ENCODE data around the gene GLRX2.
A peak's percentile ranks its signal among the peaks of the same experiment; 100 is the strongest.

GLRX2 gene, protein sequence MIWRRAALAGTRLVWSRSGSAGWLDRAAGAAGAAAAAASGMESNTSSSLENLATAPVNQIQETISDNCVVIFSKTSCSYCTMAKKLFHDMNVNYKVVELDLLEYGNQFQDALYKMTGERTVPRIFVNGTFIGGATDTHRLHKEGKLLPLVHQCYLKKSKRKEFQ

DNA sequence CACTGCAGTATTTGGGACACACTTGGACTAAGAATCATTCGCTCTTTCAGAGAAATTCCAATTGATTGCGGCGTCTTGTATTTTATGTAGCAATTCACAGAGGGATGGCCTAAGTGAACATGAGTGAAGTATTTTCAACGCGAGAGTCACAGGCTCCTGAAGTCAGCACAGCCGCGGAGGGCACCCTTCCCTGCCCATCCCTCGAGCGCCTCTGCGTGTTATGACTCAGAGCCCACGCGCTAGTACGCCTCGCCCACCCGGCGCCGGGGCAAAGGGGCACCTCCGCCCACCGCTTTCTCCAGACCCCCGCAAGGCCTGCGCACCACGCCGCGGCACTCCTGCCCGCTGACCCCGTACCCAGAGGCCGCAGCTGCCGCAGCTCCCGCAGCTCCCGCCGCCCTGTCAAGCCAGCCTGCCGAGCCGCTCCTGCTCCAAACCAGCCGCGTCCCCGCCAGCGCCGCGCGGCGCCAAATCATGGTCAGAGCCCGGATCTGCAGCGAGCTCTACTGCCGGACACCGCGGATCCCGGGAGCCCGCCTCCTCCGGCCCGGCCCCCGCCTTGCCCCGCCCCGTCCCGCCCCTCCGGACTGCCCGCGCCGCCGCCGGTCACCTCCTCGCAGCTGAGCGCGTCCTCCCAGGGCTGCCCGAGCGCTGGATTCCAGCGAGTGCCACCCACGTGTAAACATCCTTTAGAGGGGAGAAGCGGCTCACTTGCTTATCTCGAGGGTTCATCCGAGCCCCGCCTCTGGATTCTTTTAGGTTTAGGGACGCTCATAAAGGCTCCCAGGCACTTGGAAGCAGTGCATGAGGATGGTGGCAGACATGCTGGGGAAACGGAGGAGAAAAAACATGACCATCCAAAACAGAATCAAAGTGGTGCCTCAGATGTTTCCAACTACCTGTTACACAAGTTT, at the start of gene GLRX2:
GLRX2 (minus strand) TSS at position 508 of the 914 bp plus-strand sequence; CDS start at position 476, 32 bp downstream.
- Mint-ChIP-seq H3K27ac (peak within 1 kb of the TSS; percentile 78), H3K4me1 (ENCODE audit: low read depth) (peaks cover 15% of the 10 kb centered on the region), H3K27me3 (ENCODE audit: low read depth) (peaks cover 10% of the 10 kb centered on the region), H3K36me3 (ENCODE audit: low read depth) (no peaks in the 10 kb centered on the region), H3K4me3 (peak within 1 kb of the TSS; percentile 91), H3K9me3 (no peaks in the 10 kb centered on the region)

GRCh38 chr1:193144999-193145398, 39.8 kb upstream of the GLRX2 start:
- H3K9me3 Mint-ChIP-seq: no peaks in the 10 kb centered on the region
- peaks cover 13% of the 10 kb centered on the region for H3K4me1 Mint-ChIP-seq (ENCODE audit: low read depth)
- H3K27ac Mint-ChIP-seq: no peak overlapping the region
- no peak overlapping the region for H3K4me3 Mint-ChIP-seq
- no peaks in the 10 kb centered on the region for H3K27me3 Mint-ChIP-seq (ENCODE audit: low read depth)
- H3K36me3 Mint-ChIP-seq (ENCODE audit: low read depth): peaks cover 31% of the 10 kb centered on the region

DNA sequence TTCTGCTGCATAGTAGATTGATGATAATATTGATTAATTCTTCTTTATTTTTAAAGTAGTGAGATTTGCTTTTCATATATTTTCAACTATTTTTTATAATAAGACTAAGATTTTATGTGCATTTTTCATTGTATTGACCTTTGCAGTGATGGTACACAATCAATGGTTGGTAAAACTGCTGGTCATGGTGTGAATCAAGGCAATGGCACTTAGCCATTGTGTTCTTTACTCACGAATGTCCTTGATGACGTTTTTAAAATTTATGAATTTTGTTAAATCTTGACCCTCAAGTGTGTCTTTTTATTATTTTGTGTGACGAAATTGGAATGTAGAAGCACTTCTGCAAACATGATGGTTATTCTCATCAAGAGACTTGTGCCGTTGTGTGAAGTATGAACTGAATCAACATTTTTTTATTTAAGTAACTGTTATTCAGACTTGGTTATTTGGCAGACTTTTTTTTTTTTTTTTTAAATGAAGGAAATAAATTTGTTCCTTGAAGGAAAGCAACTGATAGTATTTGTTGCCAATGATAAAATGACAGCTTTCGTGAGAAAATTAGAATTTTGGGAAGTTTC, 39.2 kb upstream of the GLRX2 start:
- H3K27me3 Mint-ChIP-seq (ENCODE audit: low read depth): no peaks in the 10 kb centered on the region
- H3K4me3 Mint-ChIP-seq: no peak overlapping the region
- H3K27ac Mint-ChIP-seq: no peak overlapping the region
- peaks cover 14% of the 10 kb centered on the region for H3K4me1 Mint-ChIP-seq (ENCODE audit: low read depth)
- H3K9me3 Mint-ChIP-seq: no peaks in the 10 kb centered on the region
- peaks cover 36% of the 10 kb centered on the region for H3K36me3 Mint-ChIP-seq (ENCODE audit: low read depth)

DNA sequence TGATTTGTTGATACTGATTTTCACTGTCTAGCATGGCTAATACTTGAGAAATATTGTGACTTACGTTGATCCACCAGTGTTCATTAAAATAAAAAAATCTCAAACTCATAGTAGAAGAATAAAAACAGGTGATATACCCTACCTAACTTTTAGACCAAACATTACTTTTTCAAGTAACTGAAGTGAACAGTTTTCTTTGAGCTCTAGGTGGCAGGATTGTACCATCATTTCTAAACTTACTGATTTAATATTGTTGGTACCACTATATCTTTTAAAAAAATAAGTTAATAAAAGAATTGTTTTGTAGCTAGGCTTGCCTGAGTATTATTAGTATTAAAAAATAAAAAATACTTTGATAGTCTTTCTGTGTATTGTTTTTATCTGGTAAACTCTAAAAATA, 38.1 kb upstream of the GLRX2 start:
- Mint-ChIP-seq H3K36me3 (ENCODE audit: low read depth) (peaks cover 41% of the 10 kb centered on the region), H3K27me3 (ENCODE audit: low read depth) (no peaks in the 10 kb centered on the region), H3K27ac (no peak overlapping the region), H3K9me3 (no peaks in the 10 kb centered on the region), H3K4me3 (no peak overlapping the region), H3K4me1 (ENCODE audit: low read depth) (peaks cover 15% of the 10 kb centered on the region)

DNA sequence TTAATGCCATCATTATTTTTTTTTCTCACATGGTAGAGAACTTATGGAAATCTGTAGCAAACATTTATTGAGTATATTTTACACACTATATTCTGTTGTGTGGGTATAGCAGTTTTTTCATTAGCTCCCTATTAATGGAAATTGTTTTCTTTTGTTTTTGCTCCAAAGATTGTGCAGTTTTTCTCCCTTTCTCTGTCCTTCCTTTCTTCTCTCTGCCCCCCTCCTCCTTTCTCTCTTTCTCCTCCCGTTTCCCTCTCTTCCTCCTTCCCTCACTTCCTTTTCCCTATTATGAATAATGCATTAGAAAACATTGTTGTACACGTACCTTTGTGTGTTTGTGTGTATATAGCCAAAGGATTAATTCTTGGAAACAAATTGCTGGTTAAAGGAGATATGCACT, 37.2 kb upstream of the GLRX2 start:
- Mint-ChIP-seq H3K9me3 (no peaks in the 10 kb centered on the region), H3K4me1 (ENCODE audit: low read depth) (peaks cover 16% of the 10 kb centered on the region), H3K4me3 (no peak overlapping the region), H3K27ac (no peak overlapping the region), H3K36me3 (ENCODE audit: low read depth) (peaks cover 46% of the 10 kb centered on the region), H3K27me3 (ENCODE audit: low read depth) (no peaks in the 10 kb centered on the region)

DNA sequence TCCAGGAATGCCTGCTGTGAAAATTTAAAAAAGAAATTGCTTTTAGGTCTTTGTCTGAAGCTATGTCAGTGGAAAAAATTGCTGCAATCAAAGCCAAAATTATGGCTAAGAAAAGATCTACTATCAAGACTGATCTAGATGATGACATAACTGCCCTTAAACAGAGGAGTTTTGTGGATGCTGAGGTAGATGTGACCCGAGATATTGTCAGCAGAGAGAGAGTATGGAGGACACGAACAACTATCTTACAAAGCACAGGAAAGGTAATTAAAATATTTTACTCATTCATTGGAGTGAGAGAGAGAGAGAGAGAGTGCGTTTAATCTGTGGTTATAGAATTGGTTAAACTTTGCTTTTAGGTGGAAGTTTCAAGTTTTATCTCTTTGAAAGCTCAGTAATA, 36.6 kb upstream of the GLRX2 start:
- no peak overlapping the region for H3K27ac Mint-ChIP-seq
- no peaks in the 10 kb centered on the region for H3K9me3 Mint-ChIP-seq
- H3K4me3 Mint-ChIP-seq: no peak overlapping the region
- H3K4me1 Mint-ChIP-seq (ENCODE audit: low read depth): peaks cover 16% of the 10 kb centered on the region
- H3K27me3 Mint-ChIP-seq (ENCODE audit: low read depth): no peaks in the 10 kb centered on the region
- H3K36me3 Mint-ChIP-seq (ENCODE audit: low read depth): peaks cover 51% of the 10 kb centered on the region

- Mint-ChIP-seq H3K4me1 (ENCODE audit: low read depth) (peaks cover 16% of the 10 kb centered on the region), H3K36me3 (ENCODE audit: low read depth) (peaks cover 50% of the 10 kb centered on the region), H3K9me3 (no peaks in the 10 kb centered on the region)
Measured at GRCh38 chr1:193140254-193140653, 35.0 kb upstream of the GLRX2 start.

GRCh38 chr1:193131266-193131860, 26.1 kb upstream of the GLRX2 start:
- Mint-ChIP-seq H3K27ac (peak overlapping the region; percentile 23), H3K4me3 (no peak overlapping the region), H3K9me3 (no peaks in the 10 kb centered on the region), H3K4me1 (ENCODE audit: low read depth) (peaks cover 23% of the 10 kb centered on the region), H3K36me3 (ENCODE audit: low read depth) (peaks cover 36% of the 10 kb centered on the region), H3K27me3 (ENCODE audit: low read depth) (no peaks in the 10 kb centered on the region)

More at GRCh38 chr1:193140254-193140653, 35.0 kb upstream of the GLRX2 start:
- Mint-ChIP-seq H3K27ac (no peak overlapping the region), H3K4me3 (no peak overlapping the region), H3K27me3 (ENCODE audit: low read depth) (no peaks in the 10 kb centered on the region)

DNA sequence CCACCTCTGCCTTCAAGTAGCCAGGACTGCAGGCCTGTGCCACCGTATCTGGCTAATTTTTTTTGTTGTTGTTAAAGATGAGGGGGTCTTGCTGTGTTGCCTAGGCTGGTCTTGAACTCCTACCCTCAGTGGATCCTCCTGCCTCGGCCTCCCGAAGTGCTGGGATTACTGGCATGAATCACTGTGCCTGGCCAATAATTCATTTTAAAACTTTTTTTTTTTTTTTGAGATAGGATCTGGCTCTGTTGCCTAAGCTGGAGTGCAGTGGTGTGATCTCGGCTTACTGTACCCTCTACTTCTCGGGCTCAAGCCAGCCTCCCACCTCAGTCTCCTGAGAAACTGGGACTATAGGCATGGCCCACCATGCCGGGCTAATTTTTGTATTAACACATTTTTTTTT, 20.2 kb upstream of the GLRX2 start:
- Mint-ChIP-seq H3K9me3 (no peaks in the 10 kb centered on the region), H3K36me3 (ENCODE audit: low read depth) (peaks cover 12% of the 10 kb centered on the region), H3K4me3 (no peak overlapping the region), H3K4me1 (ENCODE audit: low read depth) (peaks cover 36% of the 10 kb centered on the region), H3K27ac (no peak overlapping the region), H3K27me3 (ENCODE audit: low read depth) (peaks cover 3% of the 10 kb centered on the region)

GRCh38 chr1:193123751-193124150, 18.5 kb upstream of the GLRX2 start:
- peaks cover 10% of the 10 kb centered on the region for H3K36me3 Mint-ChIP-seq (ENCODE audit: low read depth)
- H3K27ac Mint-ChIP-seq: peak overlapping the region; percentile 43
- H3K4me1 Mint-ChIP-seq (ENCODE audit: low read depth): peaks cover 40% of the 10 kb centered on the region
- H3K9me3 Mint-ChIP-seq: no peaks in the 10 kb centered on the region
- peaks cover 9% of the 10 kb centered on the region for H3K27me3 Mint-ChIP-seq (ENCODE audit: low read depth)
- peak overlapping the region; percentile 95 for H3K4me3 Mint-ChIP-seq

GRCh38 chr1:193121616-193122593, 16.7 kb upstream of the GLRX2 start, which contains the start of gene CDC73:
CDC73 (plus strand) TSS chr1:193122031; CDS start chr1:193122201, 170 bp downstream.
- peaks cover 9% of the 10 kb centered on the region for H3K27me3 Mint-ChIP-seq (ENCODE audit: low read depth)
- peaks cover 10% of the 10 kb centered on the region for H3K36me3 Mint-ChIP-seq (ENCODE audit: low read depth)
- H3K9me3 Mint-ChIP-seq: no peaks in the 10 kb centered on the region
- H3K27ac Mint-ChIP-seq: peak within 1 kb of the TSS; percentile 96
- peak within 1 kb of the TSS; percentile 95 for H3K4me3 Mint-ChIP-seq
- H3K4me1 Mint-ChIP-seq (ENCODE audit: low read depth): peaks cover 41% of the 10 kb centered on the region

DNA sequence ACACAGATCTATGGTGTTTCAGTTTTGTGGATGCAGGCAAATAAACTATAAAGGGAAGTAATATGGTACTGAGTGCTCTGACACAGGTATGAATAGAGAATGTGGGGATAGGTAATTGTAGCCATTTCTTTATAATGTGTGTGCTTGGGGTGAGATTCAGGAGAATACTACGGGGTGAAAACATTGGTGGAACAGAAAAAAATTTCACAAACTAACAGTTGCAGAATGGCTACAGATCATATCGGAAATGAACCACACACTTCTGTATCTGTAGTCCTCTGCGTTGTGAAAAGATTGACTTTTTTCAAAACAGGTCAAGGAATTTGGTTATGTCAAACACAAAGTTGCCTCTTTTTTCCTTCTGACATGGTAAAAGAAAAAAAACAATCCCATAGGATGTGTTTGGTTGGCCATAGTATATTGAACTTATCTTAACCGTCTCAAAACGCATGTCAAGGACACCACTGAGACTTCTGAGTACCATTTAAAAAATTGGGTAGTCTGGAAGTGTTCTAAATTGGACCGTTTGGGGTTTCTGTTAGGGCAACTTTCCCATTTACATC, 15.5 kb upstream of the GLRX2 start:
- H3K36me3 Mint-ChIP-seq (ENCODE audit: low read depth): peaks cover 8% of the 10 kb centered on the region

More for the DNA sequence above, 15.5 kb upstream of the GLRX2 start:
- Mint-ChIP-seq H3K9me3 (no peaks in the 10 kb centered on the region), H3K27ac (peak overlapping the region; percentile 96), H3K27me3 (ENCODE audit: low read depth) (peaks cover 9% of the 10 kb centered on the region), H3K4me1 (ENCODE audit: low read depth) (peaks cover 38% of the 10 kb centered on the region), H3K4me3 (peak overlapping the region; percentile 95)
